RKO (cell line): Measurements from ENCODE around the gene RABGAP1L.
"Not testable (repeated sequence)": the region's sequence is repeated elsewhere in the genome, so short reads cannot be mapped to it uniquely, and the experiment has no call there.

Experiments used
- DNase-seq: peaks from one replicate; pipeline ENCODE4 v3.0.0-alpha.2; 2016; ENCODE audit warnings: low spot score

Gene RABGAP1L

DNA sequence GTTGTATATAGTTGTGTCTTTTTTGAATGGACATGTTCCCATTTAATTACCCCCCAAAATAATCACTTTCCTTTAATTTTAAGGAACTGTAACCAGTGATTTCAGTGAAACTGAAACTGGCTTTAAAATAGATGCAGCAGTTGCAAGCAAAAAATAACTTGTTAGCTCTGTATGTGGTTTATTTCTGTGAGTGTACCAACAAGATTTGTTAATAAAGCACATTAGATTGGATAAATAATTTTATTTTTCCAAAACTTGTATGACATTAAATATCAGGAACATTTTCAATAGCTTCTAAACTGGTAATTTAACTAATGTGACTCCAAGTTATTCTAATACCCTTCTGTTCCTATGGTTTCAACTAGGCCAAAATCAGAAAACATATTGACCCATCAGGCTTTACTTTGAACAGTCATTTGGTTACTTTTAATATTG is 656.2 kb downstream of the RABGAP1L start:
- no peak for DNase-seq

DNA sequence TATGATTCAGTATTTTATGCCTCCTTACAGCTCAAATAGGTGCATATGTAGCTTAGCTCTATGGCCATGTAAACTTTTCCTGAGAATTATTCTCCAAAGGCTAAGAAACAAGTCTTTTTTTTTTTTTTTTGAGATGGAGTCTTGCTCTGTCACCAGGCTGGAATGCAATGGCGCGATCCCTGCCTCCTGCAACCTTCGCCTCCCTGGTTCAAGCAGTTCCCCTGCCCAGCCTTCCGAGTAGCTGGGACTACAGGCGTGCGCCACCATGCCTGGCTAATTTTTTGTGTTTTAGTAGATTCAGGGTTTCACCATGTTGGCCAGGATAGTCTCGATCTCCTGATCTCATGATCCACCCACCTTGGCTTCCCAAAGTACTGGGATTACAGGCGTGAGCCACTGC is 657.3 kb downstream of the RABGAP1L start:
- DNase-seq: not testable (repeated sequence)

- DNase-seq: no peak
These were observed 658.8 kb downstream of the RABGAP1L start for GRCh38 chr1:174818014-174818616.

DNA sequence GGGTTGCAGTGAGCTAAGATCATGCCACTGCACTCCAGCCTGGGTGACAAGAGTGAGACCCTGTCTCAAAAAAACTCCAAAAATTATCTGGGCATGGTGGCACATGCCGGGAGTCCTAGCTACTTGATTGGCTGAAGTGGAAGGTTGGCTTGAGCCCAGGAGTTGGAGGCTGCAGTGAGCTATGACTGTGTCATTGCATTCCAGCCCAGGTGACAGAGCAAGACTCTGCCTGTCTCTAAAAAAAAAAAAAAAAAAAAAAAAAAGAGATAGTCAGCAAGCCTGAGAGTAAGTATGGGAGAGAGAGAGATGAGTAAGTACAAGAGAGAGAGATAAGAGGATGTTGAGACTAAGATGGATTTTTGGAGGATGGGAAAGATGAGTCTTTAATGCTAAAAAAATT is 659.6 kb downstream of the RABGAP1L start:
- DNase-seq: peak; percentile 74

DNA sequence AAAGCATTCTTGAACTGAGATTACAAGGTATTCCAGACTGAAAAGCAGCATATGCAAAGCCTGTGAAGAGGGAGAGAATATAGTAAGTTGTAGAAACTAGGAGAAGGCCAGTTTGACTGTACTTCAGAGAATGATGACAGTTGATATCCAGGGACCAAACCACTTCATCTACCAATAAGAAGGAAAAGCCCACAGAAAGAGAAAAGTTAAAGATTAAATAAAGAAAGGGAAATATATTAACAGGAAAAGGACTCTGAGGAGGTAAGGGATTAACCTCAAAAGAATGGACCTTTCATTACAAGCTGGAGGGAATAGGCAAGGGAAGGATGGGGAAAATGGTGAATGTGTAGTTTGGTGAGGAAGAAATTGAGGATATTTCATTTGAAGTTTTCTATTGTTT is 660.3 kb downstream of the RABGAP1L start:
- no peak for DNase-seq

DNA sequence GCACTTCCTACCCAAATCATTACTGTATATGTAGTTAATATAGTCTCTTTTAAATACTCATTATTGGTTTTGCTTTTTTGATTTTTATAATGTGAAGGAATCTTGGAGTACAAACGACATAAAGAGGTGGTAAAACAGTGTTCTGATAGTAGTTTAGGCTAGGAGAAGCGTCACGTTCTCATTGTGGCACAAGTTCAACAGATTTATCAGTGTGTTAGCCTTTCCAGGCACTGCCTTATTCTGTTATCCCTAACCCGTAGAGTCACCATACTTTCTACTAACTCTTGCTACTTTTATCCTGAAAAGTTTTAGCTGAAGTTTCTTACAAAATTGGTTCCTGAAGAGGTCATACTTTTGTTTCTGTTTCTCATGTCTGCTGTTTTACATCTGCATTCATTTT is 665.8 kb downstream of the RABGAP1L start:
- DNase-seq: no peak

- no peak for DNase-seq
These were observed 666.5 kb downstream of the RABGAP1L start for GRCh38 chr1:174825806-174826205.

- no peak for DNase-seq
These were observed 668.9 kb downstream of the RABGAP1L start for GRCh38 chr1:174828264-174828663.

- no peak for DNase-seq
These were observed 670.7 kb downstream of the RABGAP1L start for GRCh38 chr1:174829990-174830389.

GRCh38 chr1:174836543-174836942 is 677.2 kb downstream of the RABGAP1L start:
- no peak for DNase-seq

DNA sequence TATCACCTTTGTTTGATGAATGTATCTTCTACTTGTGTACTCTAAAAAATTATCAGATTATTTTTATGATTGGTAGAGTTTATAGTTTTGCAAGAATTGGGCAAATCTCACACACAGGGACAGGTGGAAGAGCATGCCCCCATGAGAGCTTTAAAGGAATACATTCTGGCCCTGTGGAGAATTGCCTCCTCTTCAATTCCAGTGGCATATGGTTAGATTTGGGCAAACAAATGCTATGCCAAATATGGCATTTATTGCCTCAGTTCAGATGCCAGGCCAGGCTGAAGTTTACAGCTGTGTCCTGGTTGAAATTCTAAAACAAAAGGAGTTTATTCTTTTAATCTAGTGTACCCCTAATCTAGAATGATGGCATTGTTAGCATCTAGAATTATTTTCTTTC is 678.1 kb downstream of the RABGAP1L start:
- no peak for DNase-seq

DNA sequence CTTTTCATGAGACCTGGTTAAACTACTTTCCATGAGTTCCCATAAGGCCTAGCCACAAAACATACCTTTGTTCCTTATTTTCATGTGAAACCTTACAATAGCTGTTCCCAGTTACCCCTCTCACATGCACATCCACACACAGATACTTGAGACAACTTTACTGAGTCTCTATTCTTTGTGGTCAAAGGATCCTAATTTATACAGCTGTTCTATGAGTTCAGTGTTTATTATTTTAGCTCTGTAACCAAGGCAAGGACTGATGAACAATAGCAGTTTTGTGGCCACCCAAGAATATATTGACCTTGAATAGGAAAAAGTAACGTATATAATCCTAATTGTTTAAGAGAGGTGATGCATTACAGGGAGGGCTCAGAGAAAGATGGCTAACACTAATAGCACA is 679.9 kb downstream of the RABGAP1L start:
- no peak for DNase-seq

- no peak for DNase-seq
These were observed 682.4 kb downstream of the RABGAP1L start for GRCh38 chr1:174841747-174842146.

- not testable (repeated sequence) for DNase-seq
These were observed 689.6 kb downstream of the RABGAP1L start for GRCh38 chr1:174848593-174849560.

- DNase-seq: no peak
These were observed 691.4 kb downstream of the RABGAP1L start for GRCh38 chr1:174850726-174851125.

DNA sequence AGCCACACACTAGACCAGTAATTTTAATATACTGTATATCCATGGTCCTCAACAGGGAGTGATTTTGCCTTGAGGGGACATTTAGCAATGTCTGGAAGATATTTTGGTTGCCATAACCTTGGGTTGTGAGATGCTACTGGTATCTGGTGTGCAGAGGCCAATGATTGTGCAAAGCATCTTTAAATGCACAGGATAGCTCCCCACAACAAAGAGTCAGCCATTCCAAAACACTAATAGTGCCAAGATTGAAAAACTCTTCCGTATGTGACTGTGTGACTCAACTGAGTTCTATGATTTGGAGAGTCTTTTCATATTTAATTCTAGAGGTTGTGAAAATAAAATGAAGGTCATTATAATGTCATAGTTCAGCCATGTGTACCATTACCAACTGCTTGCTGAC is 699.0 kb downstream of the RABGAP1L start:
- DNase-seq: no peak

GRCh38 chr1:174870319-174870718 is 711.0 kb downstream of the RABGAP1L start:
- no peak for DNase-seq

DNA sequence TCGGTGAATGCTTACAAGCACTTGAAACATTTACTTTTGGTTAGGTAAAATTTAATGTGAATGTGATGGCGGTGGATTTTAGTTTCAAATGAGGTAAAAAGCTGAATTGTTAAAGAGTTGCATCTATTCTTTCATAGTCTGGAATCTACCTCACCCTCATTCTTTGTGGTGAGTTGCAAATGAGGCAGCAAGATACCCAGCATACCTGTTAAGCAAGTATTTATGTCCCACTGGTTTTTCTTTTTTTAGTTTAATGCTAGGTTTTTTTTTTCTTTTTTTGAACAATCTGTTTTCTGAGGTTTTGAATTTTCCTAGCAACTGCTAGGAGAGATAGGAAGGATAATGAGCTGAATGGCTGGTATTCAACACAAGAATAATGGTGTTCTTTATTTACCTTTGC is 712.6 kb downstream of the RABGAP1L start:
- no peak for DNase-seq

GRCh38 chr1:174872615-174873058 is 713.3 kb downstream of the RABGAP1L start:
- DNase-seq: no peak

DNA sequence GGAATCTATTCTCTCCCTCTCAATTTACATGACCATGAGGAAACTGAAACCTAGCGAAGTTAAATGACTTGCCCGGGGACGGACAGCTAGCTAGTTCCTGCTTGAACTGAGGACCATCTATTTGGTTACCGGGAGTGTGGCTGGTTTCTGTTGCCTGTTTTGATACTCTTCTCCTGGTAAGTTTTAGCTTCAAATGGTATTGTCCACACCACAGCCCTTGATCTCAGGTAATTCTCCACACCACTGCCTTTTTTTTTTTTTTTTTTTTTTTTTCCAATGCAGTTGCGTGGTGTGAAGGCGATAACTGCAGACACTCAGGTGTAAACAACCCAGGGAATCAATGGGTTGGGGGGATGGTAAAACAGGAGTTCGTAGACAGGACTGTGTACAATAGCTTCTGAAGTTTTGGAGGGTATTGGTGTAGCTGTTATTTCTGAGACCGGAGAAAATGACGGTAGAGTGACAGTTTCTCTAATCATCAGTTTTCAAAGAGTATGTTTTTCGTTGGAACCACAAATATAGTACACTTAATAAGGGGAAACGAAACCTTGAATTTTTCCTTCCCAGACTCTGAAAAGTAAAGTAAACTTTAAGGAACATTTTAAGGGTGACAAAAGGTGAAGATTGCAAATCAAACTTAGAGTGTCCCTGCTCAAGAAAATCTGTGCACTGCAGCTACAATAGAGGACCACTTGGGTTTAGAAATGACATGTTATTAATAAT is 715.2 kb downstream of the RABGAP1L start:
- DNase-seq: no peak

DNA sequence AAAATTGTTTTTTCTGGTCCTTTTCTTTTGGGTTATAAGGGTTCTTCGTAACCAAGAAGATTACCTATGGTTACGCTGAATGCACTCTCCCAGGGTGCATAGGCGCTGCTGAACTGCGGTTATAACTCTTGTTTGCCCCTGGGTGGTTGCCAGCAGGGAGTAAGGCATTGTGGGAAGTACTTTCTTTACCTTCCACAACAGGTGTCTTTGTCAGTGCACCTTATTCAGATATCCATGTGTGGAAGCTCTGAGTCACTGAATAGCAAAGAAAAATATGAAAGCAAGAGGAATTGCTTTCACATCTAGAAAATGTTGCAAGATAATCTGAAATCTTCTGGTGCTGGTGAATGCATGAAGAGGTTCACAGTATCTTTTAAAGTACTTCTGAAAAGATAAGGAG is 716.0 kb downstream of the RABGAP1L start:
- no peak for DNase-seq

DNA sequence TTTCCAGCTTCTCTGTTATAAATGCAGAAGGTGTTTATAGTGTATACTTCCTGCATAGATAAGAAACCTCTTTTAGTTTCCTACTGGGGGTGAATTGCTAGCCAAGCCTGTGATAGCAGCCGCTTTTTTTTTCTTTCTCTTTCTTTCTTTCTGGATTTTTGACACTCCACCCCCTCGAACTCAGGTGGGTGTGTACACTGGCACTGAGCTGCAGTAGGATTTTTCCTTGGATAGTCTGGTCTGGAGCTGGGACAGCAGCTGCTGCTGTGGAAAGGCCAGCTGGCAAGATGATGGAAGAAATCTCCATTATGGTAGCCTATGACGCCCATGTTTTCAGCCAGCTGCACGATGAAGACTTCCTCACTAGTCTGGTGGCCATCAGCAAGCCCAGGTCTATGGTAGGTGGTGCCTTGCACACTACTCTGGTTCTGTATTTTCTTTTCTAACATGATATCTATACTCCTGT is 717.9 kb downstream of the RABGAP1L start:
- DNase-seq: no peak

DNA sequence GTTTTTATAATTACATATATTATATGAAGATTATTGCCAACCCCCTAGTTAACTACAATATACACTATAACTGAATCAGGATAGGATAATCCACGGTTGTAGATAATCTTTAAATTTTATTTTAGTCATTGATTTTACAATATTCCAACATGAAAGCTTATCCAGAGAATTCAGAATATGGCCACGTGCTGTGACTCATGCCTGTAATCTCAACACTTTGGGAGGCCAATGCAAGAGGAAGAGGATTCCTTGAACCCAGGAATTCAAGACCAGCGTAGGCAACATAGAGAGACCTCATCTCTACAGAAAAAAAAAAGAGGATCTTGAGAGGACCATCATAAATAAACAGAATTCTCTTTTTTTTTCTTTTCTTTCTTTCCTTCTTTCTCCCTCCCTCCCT is 720.9 kb downstream of the RABGAP1L start:
- no peak for DNase-seq
